PC-9 (cell line): ENCODE results near the gene HSPG2. TPM values are rescaled to one million over a fixed set of nuclear protein-coding genes. Genes with fewer than 3 reads are reported as not detected.
A peak's percentile ranks its signal among the peaks of the same experiment; 100 is the strongest.

ENCODE experiments used
- BruUV-seq: library from RNA; stranded (reverse); fragments of 400-500 nt; replicated peaks from 2 replicates; lab custom pipeline; 2021; lab: Mats Ljungman, UMichigan
- CTCF ChIA-PET: fragments of 300-600 bp; sonication (Branson Sonifier 250); formaldehyde crosslinking; loops from one replicate; lab custom pipeline; 2022; ENCODE audit warnings: antibody characterized with exemption; lab: Charles Lee
- POLR2A ChIA-PET: fragments of 300-600 bp; sonication (Branson Sonifier 250); formaldehyde crosslinking; loops from one replicate; lab custom pipeline; 2022; ENCODE audit warnings: antibody characterized with exemption; ENCODE audit not compliant: unreplicated experiment; lab: Charles Lee
- DNase-seq, 2 experiments: peaks; one replicate each; pipeline versions ENCODE4 v3.0.0 to v3.0.0-alpha.2; 2015 to 2022; ENCODE audit warnings: mixed read lengths in 1 of 2
- H2AFZ ChIP-seq: fragments of 200-600 bp; sonication (generic); 2 replicates; pipeline ENCODE4 v1.8.1; 2017; ENCODE audit warnings: antibody characterized with exemption
- H3F3A ChIP-seq: fragments of 200-600 bp; sonication (generic); 2 replicates; pipeline ENCODE4 v1.8.1; 2017; ENCODE audit warnings: antibody characterized with exemption, mild to moderate bottlenecking, low read depth; ENCODE audit not compliant: insufficient read depth
- H3K27ac ChIP-seq: fragments of 200-600 bp; sonication (generic); 2 replicates; pipeline ENCODE4 v1.6.1; 2016; ENCODE audit warnings: mixed run types
- H3K27me3 ChIP-seq: fragments of 200-600 bp; sonication (generic); 2 replicates; pipeline ENCODE4 v1.6.1; 2016; ENCODE audit warnings: low read depth, mixed run types; ENCODE audit not compliant: insufficient read depth
- H3K36me3 ChIP-seq: fragments of 200-600 bp; sonication (generic); 2 replicates; pipeline ENCODE4 v1.6.1; 2016; ENCODE audit warnings: low read depth, mixed run types
- H3K4me1 ChIP-seq: fragments of 200-600 bp; sonication (generic); replicated peaks from 2 replicates; pipeline ENCODE4 v1.6.1; 2016; ENCODE audit warnings: mixed run types; ENCODE audit not compliant: insufficient read depth
- H3K4me2 ChIP-seq: fragments of 200-600 bp; sonication (generic); 2 replicates; pipeline ENCODE4 v1.6.1; 2017; ENCODE audit warnings: mixed run types
- H3K4me3 ChIP-seq: fragments of 200-600 bp; sonication (generic); 2 replicates; pipeline ENCODE4 v1.6.1; 2016; ENCODE audit warnings: mixed run types
- H3K79me2 ChIP-seq: fragments of 200-600 bp; sonication (generic); 2 replicates; pipeline ENCODE4 v1.6.1; 2017; ENCODE audit warnings: low read depth, mixed run types
- H3K9me2 ChIP-seq: fragments of 200-600 bp; sonication (generic); 2 replicates; pipeline ENCODE4 v1.8.1; 2017; ENCODE audit warnings: mild to moderate bottlenecking; ENCODE audit not compliant: insufficient read depth
- H3K9me3 ChIP-seq: fragments of 200-600 bp; sonication (generic); 2 replicates; pipeline ENCODE4 v1.8.1; 2016; ENCODE audit warnings: low read depth; ENCODE audit not compliant: insufficient read depth
- H4K20me1 ChIP-seq: fragments of 200-600 bp; sonication (generic); 2 replicates; pipeline ENCODE4 v1.8.1; 2017; ENCODE audit not compliant: insufficient read depth
- EZH2 ChIP-seq: fragments of 200-600 bp; sonication (generic); IDR thresholded peaks from 2 replicates; pipeline ENCODE4 v1.8.0; 2017; ENCODE audit warnings: antibody characterized with exemption, low read depth
- intact Hi-C: fragments of 100-400 bp; cut with micrococcal nuclease; formaldehyde crosslinking; loops from one replicate; pipeline ENCODE4 v1.10.0; 2022; ENCODE audit not compliant: unreplicated experiment
- total RNA-seq: library from RNA; stranded (reverse); gene quantifications from 2 replicates; pipeline ENCODE4 v1.2.3, GENCODE V29; 2021
- TF ChIP-seq, protein P1 (sequence below): fragments of 200-600 bp; sonication (generic); conservative IDR thresholded peaks from 2 replicates; pipeline ENCODE4 v1.6.1; 2017; ENCODE audit warnings: mixed run types, antibody characterized with exemption, mild to moderate bottlenecking, moderate library complexity

HSPG2 gene
- total RNA-seq, 1 experiment from 2014 or later = 126 TPM

DNA sequence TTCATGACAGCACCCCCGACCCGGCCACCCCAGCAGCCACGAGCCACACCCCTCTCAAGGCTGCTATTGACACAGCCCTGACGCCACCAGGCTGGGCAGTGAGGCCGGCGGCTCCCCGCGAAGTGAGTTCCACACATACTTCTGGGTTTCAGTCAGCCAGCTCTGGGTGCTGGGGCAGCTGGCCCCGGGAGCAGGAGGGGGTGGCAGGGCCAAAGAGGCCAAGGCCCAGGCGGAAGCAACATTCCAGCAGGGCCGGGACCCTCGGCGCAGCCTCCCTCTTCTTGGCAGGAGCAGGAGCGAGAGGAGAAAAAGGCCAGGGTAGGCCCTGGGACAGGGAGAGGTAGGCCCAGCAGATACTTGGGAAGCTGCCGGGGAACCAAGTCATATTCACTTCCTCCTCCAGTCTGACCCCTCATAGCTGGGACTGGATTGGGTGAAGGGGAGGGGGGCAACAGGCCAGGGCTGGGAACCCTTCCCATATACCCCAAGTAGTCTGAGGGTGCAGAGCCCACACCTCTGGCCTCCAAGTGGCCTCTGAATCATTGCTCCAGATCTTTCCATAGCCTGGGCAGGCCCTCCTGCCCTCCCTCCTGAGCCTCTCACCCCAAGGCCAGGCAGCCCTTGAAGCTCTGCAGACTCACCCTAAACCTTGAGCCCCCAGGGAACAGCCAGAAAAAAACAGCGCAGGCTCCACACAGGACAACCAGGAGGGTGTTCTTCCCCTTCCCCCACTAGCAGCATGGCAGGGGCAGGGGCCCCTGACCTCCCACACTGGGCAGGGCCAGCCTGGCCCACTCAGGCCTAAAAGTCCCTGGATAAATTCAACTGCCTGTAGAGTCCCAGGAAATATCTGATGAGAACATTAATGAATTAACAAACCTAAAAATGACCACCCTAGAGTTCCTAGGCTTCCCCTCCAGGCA, 5.7 kb downstream of the HSPG2 start:
- Histone ChIP-seq H3K36me3 (no peaks in the 10 kb centered on the region), H3K4me3 (peak overlapping the region; percentile 28; the same call in 1 of the 2 replicates), H3K27me3 (no peaks in the 10 kb centered on the region), H2AFZ (no peak overlapping the region), H3K9me3 (no peaks in the 10 kb centered on the region), H3F3A (peaks cover 20% of the 10 kb centered on the region), H3K4me1 (peaks cover 53% of the 10 kb centered on the region), H3K9me2 (no peaks in the 10 kb centered on the region), H4K20me1 (no peaks in the 10 kb centered on the region), H3K79me2 (peaks cover 34% of the 10 kb centered on the region), H3K4me2 (peak overlapping the region; percentile 69), H3K27ac (peak overlapping the region; percentile 87)
- ChIA-PET POLR2A (interaction anchor here (0.7 kb wide), 1 partner anchor 524 kb away, joined by 6 read pairs; no protein-coding TSS in a partner anchor), CTCF (interaction anchor here (0.9 kb wide), 1 partner anchor 8 kb away, joined by 3 read pairs; no protein-coding TSS in a partner anchor)
- intact Hi-C loops = loop anchor here (1.0 to 10.0 kb wide), 4 partner anchors 25 to 147 kb away; partner anchors contain the start of gene USP48
- TF ChIP-seq EZH2 = no peak
- TF ChIP-seq, protein P1, sequence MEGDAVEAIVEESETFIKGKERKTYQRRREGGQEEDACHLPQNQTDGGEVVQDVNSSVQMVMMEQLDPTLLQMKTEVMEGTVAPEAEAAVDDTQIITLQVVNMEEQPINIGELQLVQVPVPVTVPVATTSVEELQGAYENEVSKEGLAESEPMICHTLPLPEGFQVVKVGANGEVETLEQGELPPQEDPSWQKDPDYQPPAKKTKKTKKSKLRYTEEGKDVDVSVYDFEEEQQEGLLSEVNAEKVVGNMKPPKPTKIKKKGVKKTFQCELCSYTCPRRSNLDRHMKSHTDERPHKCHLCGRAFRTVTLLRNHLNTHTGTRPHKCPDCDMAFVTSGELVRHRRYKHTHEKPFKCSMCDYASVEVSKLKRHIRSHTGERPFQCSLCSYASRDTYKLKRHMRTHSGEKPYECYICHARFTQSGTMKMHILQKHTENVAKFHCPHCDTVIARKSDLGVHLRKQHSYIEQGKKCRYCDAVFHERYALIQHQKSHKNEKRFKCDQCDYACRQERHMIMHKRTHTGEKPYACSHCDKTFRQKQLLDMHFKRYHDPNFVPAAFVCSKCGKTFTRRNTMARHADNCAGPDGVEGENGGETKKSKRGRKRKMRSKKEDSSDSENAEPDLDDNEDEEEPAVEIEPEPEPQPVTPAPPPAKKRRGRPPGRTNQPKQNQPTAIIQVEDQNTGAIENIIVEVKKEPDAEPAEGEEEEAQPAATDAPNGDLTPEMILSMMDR = no peak
- TSS peak; percentile 56 for BruUV-seq
- DNase-seq = peak; percentile 87 to 94

DNA sequence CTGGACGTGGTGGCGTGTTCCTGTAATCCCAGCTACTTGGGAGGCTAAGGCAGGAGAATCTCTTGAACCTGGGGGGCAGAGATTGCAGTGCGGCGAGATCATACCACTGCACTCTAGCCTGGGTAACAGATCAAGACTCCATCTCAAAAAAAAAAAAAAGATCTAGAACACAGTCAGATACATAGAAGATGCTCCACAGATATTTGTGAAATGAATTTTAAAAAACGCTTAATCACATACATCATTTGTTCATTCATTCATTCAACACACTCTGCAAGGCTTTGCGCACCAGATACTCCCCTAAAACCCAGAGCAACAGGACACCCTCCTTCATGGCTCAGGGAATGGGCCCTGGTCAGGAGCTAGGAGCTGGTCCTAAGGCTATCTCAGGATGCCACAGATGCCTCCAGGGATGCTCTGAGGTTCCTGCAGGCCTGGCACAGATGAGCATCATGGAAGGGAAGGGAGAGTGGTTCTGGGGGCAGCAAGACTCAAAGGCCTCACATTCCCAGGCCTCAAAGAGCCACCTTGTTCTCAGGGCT, 6.4 kb downstream of the HSPG2 start:
- Histone ChIP-seq H4K20me1 (no peaks in the 10 kb centered on the region), H3K9me3 (no peaks in the 10 kb centered on the region), H3K27ac (peak overlapping the region; percentile 87), H3F3A (peaks cover 20% of the 10 kb centered on the region), H3K79me2 (peaks cover 31% of the 10 kb centered on the region), H3K36me3 (no peaks in the 10 kb centered on the region), H3K4me3 (no peak overlapping the region), H3K4me1 (peaks cover 46% of the 10 kb centered on the region), H3K9me2 (no peaks in the 10 kb centered on the region), H3K27me3 (no peaks in the 10 kb centered on the region), H2AFZ (no peak overlapping the region), H3K4me2 (peak overlapping the region; percentile 69)
- TF ChIP-seq EZH2 = no peak
- TF ChIP-seq, protein P1 = no peak
- intact Hi-C loops = loop anchor here (1.0 to 10.0 kb wide), 4 partner anchors 25 to 146 kb away; partner anchors contain the start of gene USP48
- CTCF ChIA-PET = interaction anchor here (0.7 to 0.9 kb wide), 2 partner anchors 9 to 203 kb away, joined by 3 read pairs; no protein-coding TSS in a partner anchor
- BruUV-seq = no TSS peak
- no peak for DNase-seq
- POLR2A ChIA-PET = interaction anchor here (0.7 kb wide), 1 partner anchor 525 kb away, joined by 6 read pairs; no protein-coding TSS in a partner anchor

DNA sequence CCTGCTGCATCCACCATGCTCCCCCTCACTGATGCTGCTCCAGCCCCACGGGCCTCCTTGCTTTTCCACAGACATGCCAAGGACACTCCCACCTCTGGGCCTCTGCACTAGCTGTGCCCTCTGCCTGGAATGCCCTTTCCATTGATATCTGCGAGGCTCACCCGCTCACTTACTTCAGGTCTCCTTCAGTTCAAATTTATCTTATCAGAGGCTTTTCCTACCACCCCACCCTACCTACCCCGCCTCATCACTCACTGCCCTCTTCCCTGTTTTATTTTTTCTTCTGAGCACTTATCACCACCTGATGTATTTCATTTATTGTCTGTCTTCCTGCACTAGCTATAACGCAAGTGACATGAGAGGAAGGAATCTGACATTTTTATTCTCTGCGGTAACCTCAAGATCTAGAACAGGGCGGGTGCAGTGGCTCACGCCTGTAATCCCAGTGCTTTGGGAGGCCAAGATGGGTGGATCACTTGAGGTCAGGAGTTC, 7.0 kb downstream of the HSPG2 start:
- H3K4me2 ChIP-seq = no peak overlapping the region
- H3K79me2 ChIP-seq = peaks cover 26% of the 10 kb centered on the region
- no peak overlapping the region for H2AFZ ChIP-seq
- no peak overlapping the region for H3K4me3 ChIP-seq
- no peaks in the 10 kb centered on the region for H3K9me3 ChIP-seq
- TF ChIP-seq EZH2 = no peak
- ChIA-PET CTCF (interaction anchor here (0.7 kb wide), 1 partner anchor 202 kb away, joined by 3 read pairs; no protein-coding TSS in a partner anchor), POLR2A (no interaction called here)
- peaks cover 40% of the 10 kb centered on the region for H3K4me1 ChIP-seq
- BruUV-seq = no TSS peak
- no peaks in the 10 kb centered on the region for H4K20me1 ChIP-seq
- intact Hi-C loops = loop anchor here (2.0 to 10.0 kb wide), 3 partner anchors 27 to 145 kb away; partner anchors contain the start of gene USP48
- no peaks in the 10 kb centered on the region for H3K27me3 ChIP-seq
- no peak overlapping the region for H3K27ac ChIP-seq
- no peaks in the 10 kb centered on the region for H3K36me3 ChIP-seq
- H3K9me2 ChIP-seq = no peaks in the 10 kb centered on the region
- peaks cover 20% of the 10 kb centered on the region for H3F3A ChIP-seq
- DNase-seq = no peak
